Esophagus (tissue), 2 donors: Measurements from ENCODE around the gene TMEM266. TPM values are rescaled to one million over a fixed set of nuclear protein-coding genes. Genes with fewer than 3 reads are reported as not detected.
"Not testable (repeated sequence)": the region's sequence is repeated elsewhere in the genome, so short reads cannot be mapped to it uniquely, and the experiment has no call there.

Experiments
- H3K27ac ChIP-seq, 2 donors: one replicate each; pipeline ENCODE4 v1.5.1; 2013; ENCODE audit warnings: low read depth in 2 of 2, mild to moderate bottlenecking in 2 of 2, inconsistent platforms in 1 of 2, low read length in 1 of 2, moderate library complexity in 1 of 2
- H3K27me3 ChIP-seq, 2 donors: one replicate each; pipeline ENCODE4 v1.6.1; 2013; ENCODE audit warnings: low read length in 2 of 2, control low read depth in 1 of 2, mild to moderate bottlenecking in 1 of 2; ENCODE audit not compliant: insufficient read depth in 2 of 2, control insufficient read depth in 1 of 2
- H3K36me3 ChIP-seq, 2 donors: one replicate each; pipeline ENCODE4 v1.6.1; 2013; ENCODE audit warnings: low read length in 1 of 2; ENCODE audit not compliant: control insufficient read depth in 2 of 2, insufficient read depth in 2 of 2
- H3K4me1 ChIP-seq, 2 donors: one replicate each; pipeline ENCODE4 v1.6.1; 2013; ENCODE audit warnings: low read length in 1 of 2; ENCODE audit not compliant: control insufficient read depth in 2 of 2, insufficient read depth in 2 of 2
- H3K4me3 ChIP-seq, 2 donors: one replicate each; pipeline ENCODE4 v1.5.1; 2013; ENCODE audit warnings: low read length in 2 of 2, mild to moderate bottlenecking in 2 of 2, low read depth in 1 of 2, moderate library complexity in 1 of 2
- H3K9me3 ChIP-seq, 2 donors: one replicate each; pipeline ENCODE4 v1.6.1; 2013; ENCODE audit warnings: mild to moderate bottlenecking in 2 of 2, low read depth in 1 of 2, low read length in 1 of 2, moderate library complexity in 1 of 2; ENCODE audit not compliant: control insufficient read depth in 2 of 2, insufficient read depth in 1 of 2
- WGBS, 2 donors: extraction: QIAGEN DNeasy Blood & Tissue Kit; methylation state at CpG; one replicate each; pipeline ENCODE4 v1.1.7; 2013; 5-methylcytosine and 5-hydroxymethylcytosine counted together
- polyA plus RNA-seq, 2 donors: library from polyadenylated mRNA; stranded (reverse); fragments of 200-250 nt; gene quantifications; one replicate each; pipeline ENCODE4 v1.2.3, GENCODE V29; 2013
- donor health status: healthy with polysubstance abuse.
- donor health status: Bipolar disorder and iron deficiency.

TMEM266 gene
- polyA plus RNA-seq = under 1 TPM; 0.06 to 0.14 TPM

GRCh38 chr15:76059320-76060117 is at the start of gene TMEM266:
Gene TMEM266, plus strand, starts transcription at chr15:76059985. Its CDS starts 74,279 bp downstream, at chr15:76134264.
- H3K27me3 ChIP-seq = peaks cover 0 to 6% of the 10 kb centered on the region in 2 donors
- peak within 1 kb of the TSS; percentile 52 to 73 for H3K4me3 ChIP-seq
- no peaks in the 10 kb centered on the region for H3K4me1 ChIP-seq
- 1% methylated on average over 60 to 107 of the region's 107 CpGs for WGBS, 2 donors
- no peak within 1 kb of the TSS for H3K27ac ChIP-seq
- H3K9me3 ChIP-seq = no peaks in the 10 kb centered on the region
- no peaks in the 10 kb centered on the region for H3K36me3 ChIP-seq

DNA sequence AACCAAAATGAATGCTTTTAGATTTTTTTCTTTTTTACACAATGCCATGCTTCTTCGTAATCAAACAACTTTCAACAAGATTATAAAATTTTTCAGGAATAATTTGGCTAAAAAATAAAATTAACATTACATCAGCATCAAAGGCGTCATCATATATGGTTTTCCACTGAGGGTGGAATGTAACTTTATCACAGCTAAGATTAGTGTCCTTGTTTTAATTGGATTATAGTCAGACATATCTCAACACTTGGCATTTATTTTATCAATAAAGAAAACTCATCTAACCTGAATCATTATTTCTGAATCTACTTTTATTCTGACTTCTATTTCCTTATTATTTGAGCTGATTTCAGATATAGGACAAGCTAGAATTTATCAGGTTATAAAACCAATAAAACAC is 49.2 kb upstream of the TMEM266 start:
- 76 to 87% methylated on average over 2 of the region's 2 CpGs for WGBS, 2 donors
- no peaks in the 10 kb centered on the region for H3K4me1 ChIP-seq
- no peak overlapping the region for H3K27ac ChIP-seq
- no peaks in the 10 kb centered on the region for H3K36me3 ChIP-seq
- no peaks in the 10 kb centered on the region for H3K9me3 ChIP-seq
- H3K4me3 ChIP-seq = no peak overlapping the region
- no peaks in the 10 kb centered on the region for H3K27me3 ChIP-seq

DNA sequence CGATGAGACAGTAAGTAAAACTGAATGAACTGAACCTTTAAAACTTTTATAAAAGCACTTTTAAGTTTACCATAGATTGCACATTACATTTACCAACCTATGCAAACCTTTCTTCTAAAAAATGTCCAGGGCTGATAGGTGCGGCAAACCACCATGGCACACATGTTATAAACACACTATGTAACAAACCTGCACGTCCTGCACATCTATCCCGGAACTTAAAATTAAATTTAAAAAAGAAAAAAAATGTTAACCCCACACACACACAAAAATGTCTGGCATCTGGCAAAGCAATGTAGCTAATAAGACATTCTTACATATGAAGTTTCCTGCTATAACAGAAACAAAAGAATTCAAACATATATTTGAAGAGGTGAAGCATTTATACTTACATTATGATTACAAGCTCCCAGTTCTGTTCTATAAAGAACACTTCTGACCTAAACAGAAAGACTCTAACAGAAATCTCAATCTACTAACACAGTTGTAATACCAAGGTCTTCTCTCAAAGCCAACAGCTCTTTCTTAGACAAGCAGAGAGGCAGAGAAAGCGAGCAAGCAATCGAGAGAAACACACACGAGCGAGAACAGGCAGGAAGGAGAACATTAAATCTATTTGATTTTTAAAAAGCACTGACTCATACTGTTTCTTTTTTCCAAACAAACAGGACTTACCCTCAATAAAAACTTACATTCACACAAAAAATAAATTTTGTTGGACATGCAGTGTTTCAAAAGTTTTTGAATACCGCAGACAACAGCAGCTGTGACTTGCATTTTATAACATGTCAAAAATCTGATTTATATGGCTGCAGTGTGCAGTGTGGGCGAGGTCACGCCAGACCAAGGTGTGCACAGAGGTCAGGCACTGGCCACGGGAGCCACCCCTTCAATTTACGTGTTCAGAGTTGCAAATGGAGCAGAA is 47.9 kb upstream of the TMEM266 start, which contains the start of gene NRG4:
Gene NRG4, minus strand, starts transcription at position 798 of the 925 bp plus-strand sequence. CDS start 1,194 bp downstream, outside the sequence.
- H3K4me3 ChIP-seq = peak within 1 kb of the TSS in 1 of 2 donors; percentile 41

GRCh38 chr15:76013470-76013869 is 46.3 kb upstream of the TMEM266 start:
- WGBS, 2 donors = 96 to 98% methylated on average over 4 of the region's 4 CpGs
- not testable (repeated sequence) for H3K36me3 ChIP-seq, H3K4me1 ChIP-seq, H3K9me3 ChIP-seq, H3K27me3 ChIP-seq, H3K27ac ChIP-seq, H3K4me3 ChIP-seq

More for the DNA sequence above, 47.9 kb upstream of the TMEM266 start, which contains the start of gene NRG4:
- Histone ChIP-seq H3K9me3 (no peaks in the 10 kb centered on the region), H3K27ac (no peak within 1 kb of the TSS), H3K36me3 (no peaks in the 10 kb centered on the region), H3K27me3 (no peaks in the 10 kb centered on the region), H3K4me1 (no peaks in the 10 kb centered on the region)
- WGBS, 2 donors = 24 to 27% methylated on average over 13 of the region's 13 CpGs

DNA sequence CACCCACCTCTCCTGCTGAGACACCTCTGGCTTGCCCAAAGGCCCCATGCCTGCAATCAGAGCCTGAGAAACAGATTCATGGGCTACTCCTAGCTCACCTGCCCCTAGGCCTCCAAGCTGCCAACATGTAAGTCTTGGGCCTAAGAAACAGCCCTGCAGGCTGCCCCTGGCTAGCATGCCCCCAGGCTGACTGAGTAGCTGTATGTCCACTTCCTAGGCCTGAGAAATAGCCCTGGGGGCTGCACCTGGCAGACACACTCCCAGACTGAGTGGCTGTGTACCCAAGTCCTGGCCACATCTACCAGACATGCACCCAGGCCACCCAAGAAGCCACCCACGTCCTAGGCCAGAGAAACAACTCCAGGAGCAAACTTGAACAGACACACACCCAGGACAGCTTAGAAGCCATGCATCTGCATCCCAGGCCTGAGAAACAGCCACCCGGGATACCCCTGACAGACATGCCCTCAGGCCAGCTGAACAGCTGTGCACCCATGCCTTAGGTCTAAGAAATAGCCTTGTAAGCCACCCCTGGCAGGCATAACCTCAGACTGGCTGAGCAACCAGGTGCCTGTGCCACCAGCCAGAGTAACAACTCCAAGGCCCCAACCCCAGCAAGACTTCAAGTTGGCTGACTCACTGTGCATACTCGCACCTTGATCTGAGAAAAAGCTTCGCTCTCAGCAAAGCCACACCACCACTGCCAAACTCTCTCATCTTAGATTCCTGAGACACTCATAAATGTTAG is 35.6 kb upstream of the TMEM266 start:
- H3K4me1 ChIP-seq = no peaks in the 10 kb centered on the region
- 82 to 84% methylated on average over 4 of the region's 4 CpGs for WGBS, 2 donors

DNA sequence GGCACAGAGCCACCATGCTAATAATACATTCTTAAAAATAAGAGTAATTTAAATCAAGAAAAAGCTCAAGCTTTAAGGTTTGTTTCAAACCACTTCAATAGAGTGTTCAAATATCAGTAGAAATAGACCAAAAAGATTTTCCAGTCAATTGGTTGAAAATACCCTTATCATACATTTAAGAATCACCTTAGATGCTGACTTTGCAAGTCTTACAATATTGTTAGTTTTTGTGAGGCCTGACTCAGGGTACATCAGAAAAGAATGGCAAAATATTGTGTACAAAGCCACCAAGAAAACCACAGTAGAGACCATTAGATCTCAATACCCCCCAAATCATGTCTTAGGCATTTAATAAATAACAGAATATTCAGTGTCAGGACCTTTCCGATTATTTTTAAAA is 27.7 kb upstream of the TMEM266 start:
- Histone ChIP-seq H3K4me1 (no peaks in the 10 kb centered on the region), H3K27ac (no peak overlapping the region), H3K9me3 (no peaks in the 10 kb centered on the region), H3K36me3 (no peaks in the 10 kb centered on the region), H3K4me3 (no peak overlapping the region), H3K27me3 (no peaks in the 10 kb centered on the region)
- 82 to 89% methylated on average over 1 of the region's 1 CpG for WGBS, 2 donors

More for the DNA sequence above, 35.6 kb upstream of the TMEM266 start:
- H3K27ac ChIP-seq = no peak overlapping the region
- no peaks in the 10 kb centered on the region for H3K27me3 ChIP-seq
- H3K4me3 ChIP-seq = no peak overlapping the region
- H3K9me3 ChIP-seq = no peaks in the 10 kb centered on the region
- H3K36me3 ChIP-seq = no peaks in the 10 kb centered on the region

GRCh38 chr15:76033438-76033837 is 26.3 kb upstream of the TMEM266 start:
- 93 to 94% methylated on average over 1 of the region's 1 CpG for WGBS, 2 donors
- H3K9me3 ChIP-seq = no peaks in the 10 kb centered on the region
- no peaks in the 10 kb centered on the region for H3K36me3 ChIP-seq
- H3K4me3 ChIP-seq = no peak overlapping the region
- no peak overlapping the region for H3K27ac ChIP-seq
- H3K27me3 ChIP-seq = no peaks in the 10 kb centered on the region
- H3K4me1 ChIP-seq = peaks cover 2% of the 10 kb centered on the region in 2 donors

DNA sequence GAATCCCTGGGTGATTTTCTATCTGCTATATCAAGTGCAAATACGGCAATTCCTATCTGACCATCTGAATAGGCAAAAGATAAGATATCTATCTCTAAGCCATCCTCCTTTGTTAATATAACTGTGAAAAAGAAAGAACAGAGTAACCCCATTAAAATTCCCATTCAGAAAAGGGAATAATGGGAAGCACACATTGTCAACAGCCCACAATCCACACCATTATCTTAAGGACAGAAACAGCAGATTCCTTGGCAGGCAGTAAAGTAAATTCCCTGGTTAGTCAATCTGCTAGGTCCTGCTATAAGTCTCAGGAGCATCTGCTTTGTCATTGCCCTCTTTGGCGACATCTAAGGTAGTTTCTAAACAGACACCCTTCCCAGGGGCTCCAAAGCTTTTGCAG is 25.7 kb upstream of the TMEM266 start:
- Histone ChIP-seq H3K27me3 (no peaks in the 10 kb centered on the region), H3K27ac (no peak overlapping the region), H3K4me1 (peaks cover 2% of the 10 kb centered on the region in 2 donors), H3K4me3 (no peak overlapping the region), H3K36me3 (no peaks in the 10 kb centered on the region), H3K9me3 (no peaks in the 10 kb centered on the region)
- WGBS, 2 donors = 87 to 93% methylated on average over 2 of the region's 2 CpGs

DNA sequence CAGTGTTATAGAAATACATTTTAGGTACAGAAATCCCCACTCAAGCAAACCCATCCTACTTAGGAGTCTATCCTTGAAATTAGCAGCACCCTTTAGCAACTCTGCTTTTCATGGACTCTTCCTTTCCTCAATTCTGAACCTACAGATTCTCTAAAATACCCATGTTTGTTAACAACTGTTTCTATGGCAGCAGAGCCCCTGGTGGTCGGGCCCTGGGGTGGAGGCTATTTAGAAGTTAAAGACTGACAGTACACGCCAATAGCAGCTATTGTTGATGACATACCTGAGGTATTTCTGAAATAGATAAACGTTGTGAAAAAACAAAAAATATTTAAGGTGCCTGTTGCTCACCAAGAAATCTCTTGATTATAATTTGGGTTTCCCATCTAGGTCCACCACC is 24.2 kb upstream of the TMEM266 start:
- 48 to 51% methylated on average over 3 of the region's 3 CpGs for WGBS, 2 donors

More for the DNA sequence above, 24.2 kb upstream of the TMEM266 start:
- Histone ChIP-seq H3K4me3 (no peak overlapping the region), H3K27me3 (no peaks in the 10 kb centered on the region), H3K4me1 (peaks cover 2% of the 10 kb centered on the region in 2 donors), H3K36me3 (no peaks in the 10 kb centered on the region), H3K9me3 (peaks cover 0 to 1% of the 10 kb centered on the region in 2 donors), H3K27ac (no peak overlapping the region)
